WERI-Rb-1 (cell line): ENCODE measurements around the gene CDC42EP4.

ENCODE experiments used
- DNase-seq: peaks from one replicate; pipeline ENCODE4 v3.0.0-alpha.2; 2020
- H3K27ac ChIP-seq: fragments of 250-450 bp; sonication (Bioruptor Pico); 2 replicates; pipeline ENCODE4 v1.5.1; 2020; ENCODE audit warnings: mild to moderate bottlenecking, moderate library complexity
- H3K27me3 ChIP-seq: fragments of 250-450 bp; sonication (Bioruptor Pico); 2 replicates; pipeline ENCODE4 v1.5.1; 2021; ENCODE audit warnings: mild to moderate bottlenecking, low read depth, moderate library complexity; ENCODE audit not compliant: insufficient read depth, severe bottlenecking
- H3K36me3 ChIP-seq: fragments of 250-450 bp; sonication (Bioruptor Pico); 2 replicates; pipeline ENCODE4 v1.5.1; 2020; ENCODE audit warnings: mild to moderate bottlenecking, moderate library complexity
- H3K4me3 ChIP-seq: 2 replicates; pipeline ENCODE4 v1.5.1; 2011; ENCODE audit warnings: low read depth, mild to moderate bottlenecking, control low read depth, low read length
- H3K9me3 ChIP-seq: fragments of 250-450 bp; sonication (Bioruptor Pico); 2 replicates; pipeline ENCODE4 v1.5.1; 2021; ENCODE audit warnings: mild to moderate bottlenecking, moderate library complexity; ENCODE audit not compliant: severe bottlenecking
- TF ChIP-seq, protein P1 (sequence below): IDR thresholded peaks from 2 replicates; pipeline ENCODE4 v1.5.1; 2011; ENCODE audit warnings: low read depth, mild to moderate bottlenecking, control low read depth, inconsistent platforms, low read length

Gene CDC42EP4

GRCh38 chr17:73342050-73342522, 30.3 kb upstream of the CDC42EP4 start:
- Histone ChIP-seq H3K27ac (peak overlapping the region; percentile 98), H3K4me3 (peak overlapping the region; percentile 10; the same call in 1 of the 2 replicates), H3K27me3 (no peaks in the 10 kb centered on the region), H3K36me3 (peaks cover 12% of the 10 kb centered on the region), H3K9me3 (no peaks in the 10 kb centered on the region)
- TF ChIP-seq, protein P1, sequence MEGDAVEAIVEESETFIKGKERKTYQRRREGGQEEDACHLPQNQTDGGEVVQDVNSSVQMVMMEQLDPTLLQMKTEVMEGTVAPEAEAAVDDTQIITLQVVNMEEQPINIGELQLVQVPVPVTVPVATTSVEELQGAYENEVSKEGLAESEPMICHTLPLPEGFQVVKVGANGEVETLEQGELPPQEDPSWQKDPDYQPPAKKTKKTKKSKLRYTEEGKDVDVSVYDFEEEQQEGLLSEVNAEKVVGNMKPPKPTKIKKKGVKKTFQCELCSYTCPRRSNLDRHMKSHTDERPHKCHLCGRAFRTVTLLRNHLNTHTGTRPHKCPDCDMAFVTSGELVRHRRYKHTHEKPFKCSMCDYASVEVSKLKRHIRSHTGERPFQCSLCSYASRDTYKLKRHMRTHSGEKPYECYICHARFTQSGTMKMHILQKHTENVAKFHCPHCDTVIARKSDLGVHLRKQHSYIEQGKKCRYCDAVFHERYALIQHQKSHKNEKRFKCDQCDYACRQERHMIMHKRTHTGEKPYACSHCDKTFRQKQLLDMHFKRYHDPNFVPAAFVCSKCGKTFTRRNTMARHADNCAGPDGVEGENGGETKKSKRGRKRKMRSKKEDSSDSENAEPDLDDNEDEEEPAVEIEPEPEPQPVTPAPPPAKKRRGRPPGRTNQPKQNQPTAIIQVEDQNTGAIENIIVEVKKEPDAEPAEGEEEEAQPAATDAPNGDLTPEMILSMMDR, result no peak
- DNase-seq, result peak; percentile 98

DNA sequence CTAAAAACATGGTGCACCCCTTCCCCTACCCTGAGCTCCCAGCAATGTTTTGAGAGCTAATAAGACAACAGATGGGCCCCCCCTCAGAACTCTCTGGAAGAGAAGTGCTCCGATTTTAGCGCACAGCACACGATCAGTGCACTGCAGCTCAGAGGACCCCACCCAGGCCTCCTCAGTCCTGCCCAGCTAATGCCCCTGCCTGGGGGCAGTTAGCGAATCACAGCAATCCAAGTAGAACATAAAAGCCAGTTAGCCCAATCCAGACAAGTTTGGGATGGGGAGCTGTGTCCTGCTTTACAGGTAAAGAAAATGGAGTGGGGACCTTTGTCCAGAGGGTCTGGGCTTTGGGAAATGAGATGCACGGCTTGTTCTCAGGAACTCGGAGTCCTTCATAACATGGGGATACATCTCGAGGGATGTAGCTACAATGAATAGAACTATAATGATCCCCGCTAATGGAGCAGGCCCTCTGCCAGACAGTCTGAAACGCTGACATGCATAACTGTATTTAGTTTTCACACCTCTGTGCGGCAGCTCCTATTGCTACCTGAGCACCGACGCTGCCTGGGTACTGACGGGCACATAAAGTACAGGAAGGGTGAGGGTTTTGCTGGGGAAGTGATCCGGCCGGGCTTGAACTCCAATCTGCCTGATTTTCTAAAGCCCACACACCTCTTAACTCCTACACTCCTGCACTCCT, 29.7 kb upstream of the CDC42EP4 start:
- Histone ChIP-seq H3K27me3 (no peaks in the 10 kb centered on the region), H3K27ac (peak overlapping the region; percentile 98), H3K9me3 (no peaks in the 10 kb centered on the region), H3K4me3 (0 out of 2 replicates have a peak overlapping the region, but pooled peaks have one; percentile 5), H3K36me3 (peaks cover 12% of the 10 kb centered on the region)
- TF ChIP-seq, protein P1, result no peak
- no peak for DNase-seq

- H3K9me3 ChIP-seq, result no peaks in the 10 kb centered on the region
- peak; percentile 56 for DNase-seq
- no peak overlapping the region for H3K4me3 ChIP-seq
- H3K36me3 ChIP-seq, result peaks cover 12% of the 10 kb centered on the region
- no peaks in the 10 kb centered on the region for H3K27me3 ChIP-seq
- TF ChIP-seq, protein P1, result peak; percentile 49
- peak overlapping the region; percentile 19; the same call in 1 of the 2 replicates for H3K27ac ChIP-seq
These were observed 28.3 kb upstream of the CDC42EP4 start for GRCh38 chr17:73340093-73340596.

DNA sequence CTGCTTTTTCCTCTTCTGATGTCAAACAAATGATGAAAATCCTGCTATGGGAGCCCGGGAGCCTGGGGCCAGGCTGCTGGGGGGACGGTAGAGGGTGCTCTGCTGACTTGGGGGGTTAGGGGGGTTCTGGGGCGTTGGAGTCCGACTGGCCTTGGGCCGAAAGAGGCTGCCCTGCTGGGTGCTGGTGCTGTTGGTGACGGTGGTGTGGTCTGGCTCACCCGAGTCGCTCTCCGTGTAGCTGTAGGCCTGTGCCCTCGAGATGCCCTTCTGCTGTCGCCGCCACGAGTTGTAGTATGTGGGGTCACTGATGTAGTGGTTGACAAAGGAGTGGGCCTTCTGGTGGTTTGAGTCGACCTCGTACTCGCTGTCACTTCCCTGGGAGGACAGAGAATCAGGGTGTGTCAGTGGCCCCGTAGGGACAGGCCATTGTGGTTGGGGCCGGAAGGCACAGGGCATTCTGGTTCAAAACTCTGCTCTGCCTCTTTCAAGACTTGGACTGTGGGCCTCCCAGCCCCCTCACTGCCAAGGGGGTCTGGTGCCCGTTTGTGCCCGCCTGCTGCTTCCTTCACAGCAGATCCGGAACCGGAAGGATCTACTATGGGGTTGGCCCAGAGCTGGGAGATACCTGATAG, 26.9 kb upstream of the CDC42EP4 start:
- Histone ChIP-seq H3K27ac (no peak overlapping the region), H3K36me3 (peaks cover 3% of the 10 kb centered on the region; the same call in 1 of the 2 replicates), H3K27me3 (no peaks in the 10 kb centered on the region), H3K4me3 (no peak overlapping the region), H3K9me3 (no peaks in the 10 kb centered on the region)
- TF ChIP-seq, protein P1, result no peak
- DNase-seq, result no peak

DNA sequence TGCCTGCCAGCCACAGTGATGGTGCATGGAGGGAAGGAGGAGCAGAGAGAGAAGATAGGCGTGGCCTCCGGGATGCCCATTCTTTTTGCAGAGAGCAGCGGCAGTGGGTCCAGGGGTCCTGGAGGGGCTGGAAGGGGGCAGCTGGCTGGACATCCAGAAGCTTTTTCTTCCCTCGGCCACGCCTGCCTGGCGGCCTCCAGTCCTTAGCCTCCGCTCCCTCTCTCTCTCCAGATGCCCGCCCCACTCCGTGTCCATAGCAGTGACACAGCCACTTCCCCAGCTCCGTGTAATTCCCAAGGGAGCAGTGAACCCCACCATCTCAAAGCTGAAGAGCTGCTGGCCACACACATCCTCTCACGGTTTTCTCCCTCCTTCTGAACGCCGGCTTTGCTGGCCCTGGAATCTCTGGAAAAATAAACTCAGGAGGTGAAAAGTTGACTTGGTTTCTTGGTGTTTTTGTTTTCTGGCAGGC, 26.3 kb upstream of the CDC42EP4 start:
- Histone ChIP-seq H3K36me3 (peaks cover 3% of the 10 kb centered on the region; the same call in 1 of the 2 replicates), H3K27me3 (no peaks in the 10 kb centered on the region), H3K4me3 (no peak overlapping the region), H3K9me3 (no peaks in the 10 kb centered on the region), H3K27ac (no peak overlapping the region)
- no peak for DNase-seq
- TF ChIP-seq, protein P1, result no peak
